ENCODE results near the gene RBFOX1. TPM values are rescaled to one million over a fixed set of nuclear protein-coding genes. Genes with fewer than 3 reads are reported as not detected.

RBFOX1 gene
- total and polyA plus RNA-seq, 10 of the 15 experiments (the other 5 are each of a cell fraction or from before 2014, with no cell fraction given): 0.87 TPM; not detected in 9

DNA sequence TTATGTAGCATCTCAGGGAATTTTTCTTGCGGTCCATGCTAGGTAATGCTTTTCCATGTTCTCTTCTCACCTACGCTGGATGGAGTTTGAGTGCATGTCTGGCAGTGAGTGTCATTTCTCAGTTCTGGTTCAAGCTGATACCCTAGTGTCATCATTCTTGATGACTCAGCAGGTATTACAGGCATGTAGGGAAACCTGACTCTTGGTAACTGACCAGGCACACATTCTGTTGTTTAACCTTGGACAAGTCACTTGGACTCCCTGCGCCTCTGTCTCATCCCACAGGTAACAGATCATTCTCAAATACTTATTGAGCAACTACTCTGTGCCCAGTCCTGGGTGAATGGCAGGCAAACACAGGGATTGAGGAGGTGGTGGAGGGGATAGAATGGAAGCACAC is 6.8 kb upstream of the RBFOX1 start (continued):
- no peak for TF ChIP-seq ZBTB33 (IDR thresholded peaks at IDR 0.05)

DNA sequence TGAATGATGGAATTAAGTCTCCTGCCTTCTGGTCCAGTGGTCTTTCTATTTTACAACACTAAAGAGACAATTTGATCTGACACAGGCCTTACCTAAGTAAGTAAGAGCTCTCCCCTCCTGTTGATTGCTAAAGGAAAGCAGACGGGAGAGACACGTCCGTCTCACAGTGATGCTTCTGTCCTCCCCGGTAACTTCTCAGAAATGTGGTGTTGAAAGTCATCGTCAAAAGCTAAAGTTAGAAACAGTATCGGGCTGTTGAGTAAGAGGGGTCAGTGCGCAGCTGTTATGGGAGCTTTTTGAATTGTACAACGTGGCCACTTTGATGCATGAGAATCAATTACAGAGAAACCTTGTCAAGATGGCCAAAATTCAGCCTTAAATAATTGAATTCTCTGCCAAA is 1.9 kb upstream of the RBFOX1 start:
- no peak overlapping the region for H3K27ac ChIP-seq (ENCODE audit: control insufficient read depth, insufficient read depth)
- no peak for TF ChIP-seq TBL1XR1 (IDR thresholded peaks at IDR 0.05; ENCODE audit: low read depth, low read length)
- no peak for TF ChIP-seq NFYB (IDR thresholded peaks at IDR 0.05; ENCODE audit: insufficient read depth, low read depth, low read length)
- TF ChIP-seq KAT2A (conservative IDR thresholded peaks at IDR 0.05; ENCODE audit: control insufficient read depth, low read depth, low read length): no peak
- no peak for TF ChIP-seq ZZZ3 (IDR thresholded peaks at IDR 0.05; ENCODE audit: control insufficient read depth, insufficient read length, low read depth)
- no peak for TF ChIP-seq FOS (IDR thresholded peaks at IDR 0.05; ENCODE audit: borderline replicate concordance, extremely low read depth, insufficient read length)
- no peak for TF ChIP-seq NR2C2 (IDR thresholded peaks at IDR 0.05; ENCODE audit: borderline replicate concordance, control insufficient read depth, insufficient read length, low read depth)
- TF ChIP-seq KLF5 (IDR thresholded peaks at IDR 0.05; ENCODE audit: partially characterized antibody): no peak
- no peak for TF ChIP-seq SP1 (IDR thresholded peaks at IDR 0.05; ENCODE audit: low read depth, low read length)
- TF ChIP-seq, protein P1, sequence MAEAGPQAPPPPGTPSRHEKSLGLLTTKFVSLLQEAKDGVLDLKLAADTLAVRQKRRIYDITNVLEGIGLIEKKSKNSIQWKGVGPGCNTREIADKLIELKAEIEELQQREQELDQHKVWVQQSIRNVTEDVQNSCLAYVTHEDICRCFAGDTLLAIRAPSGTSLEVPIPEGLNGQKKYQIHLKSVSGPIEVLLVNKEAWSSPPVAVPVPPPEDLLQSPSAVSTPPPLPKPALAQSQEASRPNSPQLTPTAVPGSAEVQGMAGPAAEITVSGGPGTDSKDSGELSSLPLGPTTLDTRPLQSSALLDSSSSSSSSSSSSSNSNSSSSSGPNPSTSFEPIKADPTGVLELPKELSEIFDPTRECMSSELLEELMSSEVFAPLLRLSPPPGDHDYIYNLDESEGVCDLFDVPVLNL (IDR thresholded peaks at IDR 0.05; ENCODE audit: low read depth, low read length): no peak
- TF ChIP-seq, protein P2, sequence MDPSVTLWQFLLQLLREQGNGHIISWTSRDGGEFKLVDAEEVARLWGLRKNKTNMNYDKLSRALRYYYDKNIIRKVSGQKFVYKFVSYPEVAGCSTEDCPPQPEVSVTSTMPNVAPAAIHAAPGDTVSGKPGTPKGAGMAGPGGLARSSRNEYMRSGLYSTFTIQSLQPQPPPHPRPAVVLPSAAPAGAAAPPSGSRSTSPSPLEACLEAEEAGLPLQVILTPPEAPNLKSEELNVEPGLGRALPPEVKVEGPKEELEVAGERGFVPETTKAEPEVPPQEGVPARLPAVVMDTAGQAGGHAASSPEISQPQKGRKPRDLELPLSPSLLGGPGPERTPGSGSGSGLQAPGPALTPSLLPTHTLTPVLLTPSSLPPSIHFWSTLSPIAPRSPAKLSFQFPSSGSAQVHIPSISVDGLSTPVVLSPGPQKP (IDR thresholded peaks at IDR 0.05; ENCODE audit: low read depth, low read length): no peak
- TF ChIP-seq, protein P3, sequence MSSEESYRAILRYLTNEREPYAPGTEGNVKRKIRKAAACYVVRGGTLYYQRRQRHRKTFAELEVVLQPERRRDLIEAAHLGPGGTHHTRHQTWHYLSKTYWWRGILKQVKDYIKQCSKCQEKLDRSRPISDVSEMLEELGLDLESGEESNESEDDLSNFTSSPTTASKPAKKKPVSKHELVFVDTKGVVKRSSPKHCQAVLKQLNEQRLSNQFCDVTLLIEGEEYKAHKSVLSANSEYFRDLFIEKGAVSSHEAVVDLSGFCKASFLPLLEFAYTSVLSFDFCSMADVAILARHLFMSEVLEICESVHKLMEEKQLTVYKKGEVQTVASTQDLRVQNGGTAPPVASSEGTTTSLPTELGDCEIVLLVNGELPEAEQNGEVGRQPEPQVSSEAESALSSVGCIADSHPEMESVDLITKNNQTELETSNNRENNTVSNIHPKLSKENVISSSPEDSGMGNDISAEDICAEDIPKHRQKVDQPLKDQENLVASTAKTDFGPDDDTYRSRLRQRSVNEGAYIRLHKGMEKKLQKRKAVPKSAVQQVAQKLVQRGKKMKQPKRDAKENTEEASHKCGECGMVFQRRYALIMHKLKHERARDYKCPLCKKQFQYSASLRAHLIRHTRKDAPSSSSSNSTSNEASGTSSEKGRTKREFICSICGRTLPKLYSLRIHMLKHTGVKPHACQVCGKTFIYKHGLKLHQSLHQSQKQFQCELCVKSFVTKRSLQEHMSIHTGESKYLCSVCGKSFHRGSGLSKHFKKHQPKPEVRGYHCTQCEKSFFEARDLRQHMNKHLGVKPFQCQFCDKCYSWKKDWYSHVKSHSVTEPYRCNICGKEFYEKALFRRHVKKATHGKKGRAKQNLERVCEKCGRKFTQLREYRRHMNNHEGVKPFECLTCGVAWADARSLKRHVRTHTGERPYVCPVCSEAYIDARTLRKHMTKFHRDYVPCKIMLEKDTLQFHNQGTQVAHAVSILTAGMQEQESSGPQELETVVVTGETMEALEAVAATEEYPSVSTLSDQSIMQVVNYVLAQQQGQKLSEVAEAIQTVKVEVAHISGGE (CRISPR knock-in tag; IDR thresholded peaks at IDR 0.05): no peak
- no peak for TF ChIP-seq NBN (IDR thresholded peaks at IDR 0.05)

More for the DNA sequence above, 1.9 kb upstream of the RBFOX1 start:
- DNase-seq (ENCODE audit: low read depth, low spot score) (no peak), FAIRE-seq (no peak), ATAC-seq (no peak)
- Histone ChIP-seq H3K79me2 (ENCODE audit: control insufficient read depth, insufficient read depth, low read length) (no peaks in the 10 kb centered on the region), H2AFZ (ENCODE audit: control insufficient read depth, low read depth, low read length) (no peak overlapping the region), H4K20me1 (ENCODE audit: control insufficient read depth, insufficient read depth) (no peaks in the 10 kb centered on the region), H3K27me3 (replicated peaks in 1 of 2; ENCODE audit: control insufficient read depth in 2 of 2, insufficient read depth in 2 of 2, low read length in 1 of 2) (no peaks in the 10 kb centered on the region), H3K9ac (ENCODE audit: control insufficient read depth, insufficient read depth, low read length) (no peak overlapping the region), H3K4me2 (ENCODE audit: control insufficient read depth, insufficient read depth) (no peak overlapping the region), H3K4me1 (ENCODE audit: control insufficient read depth, insufficient read depth, low read length) (no peaks in the 10 kb centered on the region), H3K4me3 (no peak overlapping the region), H3K36me3 (ENCODE audit: control insufficient read depth in 2 of 2, insufficient read depth in 2 of 2, low read length in 1 of 2) (no peaks in the 10 kb centered on the region), H3K9me3 (replicated peaks; ENCODE audit: control insufficient read depth, insufficient read depth, low read length) (no peaks in the 10 kb centered on the region)
- RAD21 ChIA-PET (ENCODE audit: unreplicated experiment): no interaction called here
- BruUV-seq (replicated peaks): no TSS peak
- in situ Hi-C loops (cut with MboI) (no loop called here), intact Hi-C loops (cut with micrococcal nuclease; ENCODE audit: unreplicated experiment) (no loop called here)
- CTCF ChIA-PET: no interaction called here
- SMC1A ChIA-PET (ENCODE audit: uncharacterized antibody, unreplicated experiment): no interaction called here
- WGBS (ENCODE audit: insufficient coverage, insufficient replicate concordance, low lambda C conversion rate, missing lambda C conversion rate): 29% methylated on average over 8 of the region's 8 CpGs
- POLR2A ChIA-PET: no interaction called here

Measured in GM12878 (cell line).